ENCODE results near the gene GTF2H2C_2.
"Not testable (repeated sequence)": the region's sequence is repeated elsewhere in the genome, so short reads cannot be mapped to it uniquely, and the experiment has no call there.

GTF2H2C_2 gene

DNA sequence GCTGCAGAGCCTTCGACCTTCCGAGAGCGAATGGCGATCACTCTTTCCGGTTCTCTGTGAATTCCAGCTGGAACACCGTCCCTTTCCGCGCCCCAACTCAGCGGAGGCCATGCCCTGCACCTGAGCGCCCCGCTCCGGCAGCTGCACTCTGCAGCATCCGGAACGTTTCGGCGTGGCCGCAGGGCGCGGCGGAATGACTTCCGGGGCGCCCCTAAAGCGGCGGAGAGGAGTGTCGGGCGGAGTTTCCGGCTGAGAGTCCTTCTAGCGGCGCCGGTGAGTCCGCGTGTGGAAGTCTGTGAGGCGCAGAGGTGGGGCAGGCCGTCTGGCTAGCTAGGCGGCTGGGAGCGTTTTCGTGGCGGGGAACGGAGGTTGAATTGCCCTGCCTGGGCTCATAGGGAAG, at the start of gene GTF2H2C_2:
Gene GTF2H2C_2 (plus strand): TSS at position 252 of the 400 bp plus-strand sequence.
- DNase-seq = not testable (repeated sequence)

DNA sequence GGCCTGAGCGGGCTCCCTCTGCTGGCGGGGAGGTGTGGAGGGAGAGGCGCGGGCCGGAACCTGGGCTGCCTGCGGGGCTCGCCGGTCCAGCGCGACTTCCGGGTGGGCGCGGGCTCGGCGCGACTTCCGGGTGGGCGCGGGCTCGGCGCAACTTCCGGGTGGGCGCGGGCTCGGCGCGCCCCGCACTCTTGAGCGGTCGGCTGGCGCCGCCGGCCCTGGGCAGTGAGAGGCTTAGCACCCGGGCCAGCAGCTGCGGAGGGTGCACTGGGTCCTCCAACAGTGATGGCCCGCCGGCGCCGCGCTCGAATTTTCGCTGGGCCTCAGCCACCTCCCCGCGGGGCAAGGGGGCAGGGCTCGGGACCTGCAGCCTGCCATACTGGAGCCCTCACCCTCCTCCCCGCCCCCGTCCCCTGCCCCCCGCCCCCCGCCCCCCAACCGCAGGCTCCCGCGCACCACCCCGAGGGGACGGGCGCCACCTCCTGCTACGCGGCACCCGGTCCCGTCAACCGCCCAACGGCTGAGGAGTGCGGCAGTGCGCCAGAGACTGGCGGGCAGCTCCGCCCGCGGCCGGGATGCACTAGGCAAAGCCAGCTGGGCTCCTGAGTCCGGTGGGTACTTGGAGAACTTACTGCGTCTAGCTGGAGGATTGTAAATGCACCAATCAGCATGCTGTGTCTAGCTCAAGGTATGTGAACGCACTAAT, 14.0 kb upstream of the GTF2H2C_2 start:
- DNase-seq = peak; percentile 18

- DNase-seq = not testable (repeated sequence)
Measured at GRCh38 chr5:70421322-70421721, 6.2 kb downstream of the GTF2H2C_2 start.

DNA sequence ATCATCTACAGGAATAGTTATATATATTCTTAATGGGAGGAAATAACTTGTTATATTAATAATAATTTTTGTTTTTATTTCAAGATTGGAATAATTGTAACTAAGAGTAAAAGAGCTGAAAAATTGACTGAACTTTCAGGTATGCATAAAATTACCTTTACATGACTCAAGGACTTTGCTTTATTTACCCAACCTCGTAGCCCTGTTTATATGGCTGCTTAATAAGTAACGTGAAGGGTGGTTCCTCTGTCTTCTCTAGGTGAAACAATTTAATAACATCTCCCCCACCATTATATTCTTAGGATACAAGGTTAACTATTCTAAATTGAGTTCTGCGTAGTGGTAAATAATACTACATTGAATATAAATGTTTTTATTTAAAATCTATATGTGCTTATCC, 8.0 kb downstream of the GTF2H2C_2 start:
- not testable (repeated sequence) for DNase-seq

GRCh38 chr5:70438518-70438917, 23.4 kb downstream of the GTF2H2C_2 start:
- not testable (repeated sequence) for DNase-seq

GRCh38 chr5:70449565-70449964, 34.4 kb downstream of the GTF2H2C_2 start:
- not testable (repeated sequence) for DNase-seq

GRCh38 chr5:70451249-70451984, 36.2 kb downstream of the GTF2H2C_2 start:
- not testable (repeated sequence) for DNase-seq

DNA sequence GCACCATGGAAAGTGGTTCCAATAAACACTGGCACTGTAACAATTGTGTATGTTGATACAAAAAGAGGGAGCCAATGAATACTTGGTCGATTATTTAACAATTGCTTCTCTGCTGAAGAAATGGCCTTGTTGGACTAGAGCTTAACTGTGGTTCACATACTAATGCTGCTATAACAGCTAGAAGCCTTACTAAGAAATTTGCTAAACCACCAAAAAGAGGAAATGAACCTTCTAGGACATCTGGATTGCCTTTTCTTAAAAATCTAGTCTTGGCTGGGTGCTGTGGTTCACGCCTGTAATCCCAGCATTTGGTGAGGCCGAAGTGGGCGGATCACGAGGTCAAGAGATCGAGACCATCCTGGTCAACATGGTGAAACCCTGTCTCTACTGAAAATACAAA, 41.9 kb downstream of the GTF2H2C_2 start:
- DNase-seq = not testable (repeated sequence)

DNA sequence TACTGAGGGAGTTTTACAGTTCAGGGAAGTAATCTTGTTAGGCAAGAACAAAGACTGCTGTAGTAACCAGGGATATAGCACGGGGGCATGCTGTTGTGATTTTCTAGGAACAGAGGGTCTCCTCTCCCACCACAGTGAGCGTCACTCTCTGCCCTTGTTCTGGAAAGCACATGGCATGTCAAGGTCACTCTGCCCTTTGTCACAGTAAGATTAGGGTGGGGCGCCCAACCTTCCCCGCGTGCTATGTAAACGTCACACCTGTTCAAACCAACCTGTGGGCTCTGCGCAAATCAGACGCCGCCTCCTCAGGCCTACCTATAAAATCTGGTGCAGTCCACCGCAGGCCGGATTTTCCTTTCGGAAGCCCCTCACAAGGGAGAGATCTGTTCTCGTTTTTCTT, 44.0 kb downstream of the GTF2H2C_2 start:
- not testable (repeated sequence) for DNase-seq

DNA sequence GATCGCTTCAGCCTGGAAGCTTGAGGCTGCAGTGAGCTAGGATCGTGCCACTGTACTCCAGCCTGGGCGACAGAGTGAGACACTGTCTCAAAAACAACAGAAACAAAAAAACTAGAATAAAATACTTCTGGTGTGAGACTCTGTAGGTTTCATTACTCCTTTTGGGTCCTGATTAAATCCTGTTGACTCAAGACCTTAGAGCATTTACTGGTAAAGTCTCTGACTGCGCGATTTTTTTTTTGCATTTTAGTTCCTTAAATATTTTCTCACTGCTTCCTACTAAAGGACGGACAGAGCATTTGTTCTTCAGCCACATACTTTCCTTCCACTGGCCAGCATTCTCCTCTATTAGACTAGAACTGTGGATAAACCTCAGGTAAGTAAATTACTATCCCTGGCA, 46.8 kb downstream of the GTF2H2C_2 start:
- not testable (repeated sequence) for DNase-seq

DNA sequence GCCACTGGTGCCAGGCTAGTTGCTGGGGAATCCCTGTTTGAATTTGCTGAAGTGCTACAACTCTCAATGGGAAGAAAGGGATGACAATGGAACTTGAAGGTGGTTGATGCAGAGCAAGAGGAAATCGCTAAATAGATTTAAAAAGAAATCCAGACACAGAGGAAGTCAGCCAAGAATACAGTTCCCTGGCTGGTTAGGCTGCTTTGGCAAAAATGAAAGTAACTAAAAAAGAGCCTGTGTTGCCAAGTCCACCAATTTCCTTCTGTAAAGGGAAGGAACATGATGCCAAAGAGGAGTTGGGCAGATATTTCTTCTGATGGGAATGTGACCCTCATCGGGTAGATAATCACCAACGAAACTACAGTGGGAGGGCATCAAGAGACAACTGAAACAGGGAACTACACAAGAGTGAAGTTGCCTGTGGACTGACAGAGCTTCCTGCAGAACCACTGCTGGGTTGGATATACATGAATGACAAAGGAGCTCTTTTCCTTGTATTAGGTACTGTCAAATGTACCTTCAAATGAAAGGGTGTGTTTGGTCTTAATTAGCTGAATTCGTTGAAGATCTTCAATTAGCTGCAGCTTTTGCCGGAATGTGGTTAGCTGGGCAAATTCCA, 49.0 kb downstream of the GTF2H2C_2 start:
- not testable (repeated sequence) for DNase-seq

DNA sequence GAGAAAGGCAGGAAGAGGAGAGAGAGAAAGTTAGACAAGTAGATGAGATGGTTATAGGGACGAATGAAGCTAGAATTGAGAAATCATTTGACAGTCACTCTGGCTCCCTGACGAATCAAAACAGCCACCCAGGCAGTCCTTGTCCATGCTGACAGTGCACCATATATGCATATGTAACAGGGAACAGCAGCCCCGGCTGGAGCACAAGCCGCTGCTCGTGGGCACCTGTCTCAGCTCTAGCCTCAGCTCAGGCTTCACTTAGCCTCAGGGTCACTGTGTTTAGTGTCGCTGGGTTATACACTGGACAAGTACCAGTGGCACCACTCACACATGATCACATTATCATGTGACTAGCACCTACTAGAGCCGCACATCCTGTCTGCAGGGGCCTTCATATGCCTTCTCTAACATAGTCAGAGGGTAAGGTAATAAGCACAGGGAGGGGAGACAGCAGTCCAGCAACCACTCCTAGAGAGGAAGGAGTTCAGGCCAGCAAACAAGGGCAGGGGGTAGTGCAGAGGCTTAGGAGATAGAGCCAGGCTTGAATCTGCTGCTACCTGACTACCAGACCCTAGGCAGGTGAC, 54.9 kb downstream of the GTF2H2C_2 start:
- DNase-seq = not testable (repeated sequence)
